ENCODE measurements around the gene EEF1AKMT1.

GRCh38 chr13:20773194-20774080 is at the start of gene EEF1AKMT1:
- no peak for TF ChIP-seq CTCF (IDR thresholded peaks at IDR 0.05)
- TF ChIP-seq EZH2 (IDR thresholded peaks at IDR 0.05; ENCODE audit: borderline replicate concordance, insufficient read depth, low read depth, low read length, poor library complexity, severe bottlenecking), result no peak

Measured in B cell (primary cell).